ENCODE data around the gene ANXA1. TPM values are rescaled to one million over a fixed set of nuclear protein-coding genes. Genes with fewer than 3 reads are reported as not detected.

Gene ANXA1
- total RNA-seq, 1 experiment from 2014 or later, result 430 TPM

GRCh38 chr9:73133022-73133651 is 18.5 kb upstream of the ANXA1 start:
- Histone ChIP-seq H3K9me3 (ENCODE audit: low read depth, low read length, poor library complexity, severe bottlenecking) (no peaks in the 10 kb centered on the region), H3K4me1 (ENCODE audit: insufficient read depth, low read length, poor library complexity, severe bottlenecking) (peaks cover 39% of the 10 kb centered on the region), H3K27ac (ENCODE audit: low read depth, low read length, poor library complexity, severe bottlenecking) (peak overlapping the region; percentile 93), H3K27me3 (replicated peaks; ENCODE audit: insufficient read depth, low read depth, low read length, poor library complexity) (no peaks in the 10 kb centered on the region), H3K36me3 (ENCODE audit: insufficient read depth, low read length, poor library complexity, severe bottlenecking) (no peaks in the 10 kb centered on the region), H3K4me3 (ENCODE audit: low read depth, low read length, poor library complexity, severe bottlenecking) (peak overlapping the region; percentile 45)
- CTCF ChIA-PET, result no interaction called here
- no TSS peak for BruUV-seq (replicated peaks)
- peak; percentile 48 for DNase-seq (ENCODE audit: low spot score)
- no peak for TF ChIP-seq EZH2 (IDR thresholded peaks at IDR 0.05; ENCODE audit: borderline replicate concordance, low read depth, low read length, poor library complexity, severe bottlenecking)
- no peak for TF ChIP-seq CTCF (conservative IDR thresholded peaks at IDR 0.05; ENCODE audit: low read depth, low read length)
- POLR2A ChIA-PET (ENCODE audit: low non-redundant PET), result interaction anchor here (0.6 kb wide), 2 partner anchors 9 to 33 kb away, joined by 3 to 13 read pairs; no protein-coding TSS in a partner anchor
- intact Hi-C loops (cut with micrococcal nuclease; ENCODE audit: unreplicated experiment), result loop anchor here (2.0 kb wide), 1 partner anchor 20 kb away; no protein-coding TSS in a partner anchor

DNA sequence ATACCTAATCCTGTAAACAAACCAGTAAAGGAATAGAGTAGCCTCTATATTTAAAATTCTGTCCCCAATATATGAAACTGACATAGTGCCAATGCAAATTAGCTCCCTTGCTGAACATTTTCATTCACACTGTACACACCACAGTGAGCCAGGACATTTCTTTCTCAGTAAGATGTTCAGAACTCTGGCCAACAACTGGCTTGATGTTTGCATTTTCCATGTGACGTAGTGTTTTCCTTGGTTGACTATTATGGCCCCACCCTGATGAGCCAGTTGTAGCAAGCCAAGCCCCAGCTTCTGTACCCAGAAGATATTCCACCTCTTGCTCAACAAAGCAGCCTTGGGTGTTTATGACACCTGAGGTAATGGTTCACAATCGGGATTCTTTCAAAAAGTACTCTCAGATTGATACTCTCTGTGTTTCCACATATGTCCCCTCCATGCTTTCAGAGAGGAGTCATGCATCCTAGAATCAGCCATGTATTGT is 17.7 kb upstream of the ANXA1 start:
- DNase-seq (ENCODE audit: low spot score), result no peak
- Histone ChIP-seq H3K27me3 (replicated peaks; ENCODE audit: insufficient read depth, low read depth, low read length, poor library complexity) (no peaks in the 10 kb centered on the region), H3K9me3 (ENCODE audit: low read depth, low read length, poor library complexity, severe bottlenecking) (no peaks in the 10 kb centered on the region), H3K27ac (ENCODE audit: low read depth, low read length, poor library complexity, severe bottlenecking) (peak overlapping the region; percentile 93), H3K4me1 (ENCODE audit: insufficient read depth, low read length, poor library complexity, severe bottlenecking) (peaks cover 39% of the 10 kb centered on the region), H3K36me3 (ENCODE audit: insufficient read depth, low read length, poor library complexity, severe bottlenecking) (no peaks in the 10 kb centered on the region), H3K4me3 (ENCODE audit: low read depth, low read length, poor library complexity, severe bottlenecking) (no peak overlapping the region)
- TF ChIP-seq CTCF (conservative IDR thresholded peaks at IDR 0.05; ENCODE audit: low read depth, low read length), result no peak
- no peak for TF ChIP-seq EZH2 (IDR thresholded peaks at IDR 0.05; ENCODE audit: borderline replicate concordance, low read depth, low read length, poor library complexity, severe bottlenecking)
- intact Hi-C loops (cut with micrococcal nuclease; ENCODE audit: unreplicated experiment), result loop anchor here (2.0 kb wide), 1 partner anchor 19 kb away; no protein-coding TSS in a partner anchor
- ChIA-PET POLR2A (ENCODE audit: low non-redundant PET) (no interaction called here), CTCF (no interaction called here)
- no TSS peak for BruUV-seq (replicated peaks)

DNA sequence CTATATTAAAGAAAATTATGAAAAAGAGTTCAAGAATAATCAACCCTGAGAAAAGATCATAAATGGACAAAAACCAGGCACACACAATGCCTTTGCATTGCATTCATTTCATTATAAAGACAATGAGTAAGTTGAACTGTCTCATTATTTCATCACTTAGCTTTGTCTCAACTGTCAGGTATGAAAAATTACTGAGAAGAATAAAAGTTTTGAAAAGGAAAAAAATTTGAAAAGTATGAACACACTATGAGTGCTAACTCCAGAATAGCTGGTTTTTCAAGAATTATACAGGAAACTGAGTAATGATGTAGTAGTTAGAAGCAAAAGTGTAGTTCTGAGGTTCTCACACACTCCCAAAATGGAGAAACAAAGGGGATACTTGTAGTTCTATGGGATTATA is 16.3 kb upstream of the ANXA1 start:
- Histone ChIP-seq H3K27me3 (replicated peaks; ENCODE audit: insufficient read depth, low read depth, low read length, poor library complexity) (no peaks in the 10 kb centered on the region), H3K4me1 (ENCODE audit: insufficient read depth, low read length, poor library complexity, severe bottlenecking) (peaks cover 39% of the 10 kb centered on the region), H3K36me3 (ENCODE audit: insufficient read depth, low read length, poor library complexity, severe bottlenecking) (no peaks in the 10 kb centered on the region), H3K4me3 (ENCODE audit: low read depth, low read length, poor library complexity, severe bottlenecking) (no peak overlapping the region), H3K9me3 (ENCODE audit: low read depth, low read length, poor library complexity, severe bottlenecking) (no peaks in the 10 kb centered on the region), H3K27ac (ENCODE audit: low read depth, low read length, poor library complexity, severe bottlenecking) (no peak overlapping the region)
- BruUV-seq (replicated peaks), result no TSS peak
- TF ChIP-seq EZH2 (IDR thresholded peaks at IDR 0.05; ENCODE audit: borderline replicate concordance, low read depth, low read length, poor library complexity, severe bottlenecking) (no peak), CTCF (conservative IDR thresholded peaks at IDR 0.05; ENCODE audit: low read depth, low read length) (no peak)
- intact Hi-C loops (cut with micrococcal nuclease; ENCODE audit: unreplicated experiment), result no loop called here
- POLR2A ChIA-PET (ENCODE audit: low non-redundant PET), result no interaction called here
- CTCF ChIA-PET, result no interaction called here
- no peak for DNase-seq (ENCODE audit: low spot score)
